Sigmoid colon (tissue), 4 donors: ENCODE data around the gene SIRPG.

Source experiments
- CTCF ChIP-seq, 4 experiments: fragments of 450-650 bp in 3 of 4; fragments of 200-600 bp in 1 of 4; IDR thresholded peaks; one replicate each; pipeline ENCODE4 v1.5.1; 2016 to 2019; ENCODE audit warnings: antibody characterized with exemption in 4 of 4, mild to moderate bottlenecking in 3 of 4, moderate library complexity in 2 of 4
- EP300 ChIP-seq, 4 donors: sonication (generic); formaldehyde crosslinking; IDR thresholded peaks; one replicate each; pipeline ENCODE4 v1.6.1; 2017; ENCODE audit warnings: antibody characterized with exemption in 4 of 4
- POLR2A ChIP-seq, 2 donors: fragments of 450-650 bp; IDR thresholded peaks; one replicate each; pipeline ENCODE4 v1.6.1; 2016; ENCODE audit warnings: antibody characterized with exemption in 2 of 2, mild to moderate bottlenecking in 2 of 2, moderate library complexity in 2 of 2
- POLR2AphosphoS5 ChIP-seq, 4 donors: sonication (generic); formaldehyde crosslinking; IDR thresholded peaks; one replicate each; pipeline ENCODE4 v1.6.1; 2017; ENCODE audit warnings: antibody characterized with exemption in 4 of 4

- no peak for TF ChIP-seq POLR2A (IDR thresholded peaks at IDR 0.05)
- no peak for TF ChIP-seq CTCF (IDR thresholded peaks at IDR 0.05)
- no peak for TF ChIP-seq POLR2AphosphoS5 (IDR thresholded peaks at IDR 0.05)
- TF ChIP-seq EP300 (IDR thresholded peaks at IDR 0.05): no peak
Observed at GRCh38 chr20:1693427-1693826, 35.8 kb upstream of the SIRPG start.
